HepG2 (cell line): ENCODE results near the gene EEF2. TPM values are rescaled to one million over a fixed set of nuclear protein-coding genes. Genes with fewer than 3 reads are reported as not detected.

Experiments
- ATAC-seq: fragments of 200-7000 bp; cut with Tn5 transposase; 3 replicates; pipeline ENCODE4 v1.9.1; 2020; ENCODE audit warnings: mild to moderate bottlenecking, moderate library complexity
- BruUV-seq: library from RNA; stranded (reverse); fragments of 400-500 nt; replicated peaks from 2 replicates; lab custom pipeline; 2021; lab: Mats Ljungman, UMichigan
- CTCF ChIA-PET: fragments of 300-600 bp; formaldehyde crosslinking; extraction: SDS; loops from one replicate; lab custom pipeline; 2021; ENCODE audit warnings: low total read pairs, inconsistent platforms, low intra/inter-chr PET ratio; lab: Yijun Ruan, JAX
- POLR2A ChIA-PET: fragments of 350-600 bp; sonication (Branson Sonifier 250); formaldehyde crosslinking; loops from one replicate; lab custom pipeline; 2020; ENCODE audit warnings: antibody characterized with exemption, inconsistent platforms; lab: Yijun Ruan, JAX
- DNase-seq: peaks from one replicate; pipeline ENCODE4 v3.0.0-alpha.2; 2015; ENCODE audit warnings: low spot score
- FAIRE-seq: peaks from 3 replicates; lab custom pipeline; 2011; peaks lifted over from hg19 to GRCh38; lab: Jason Lieb, UNC
- H2AFZ ChIP-seq: one replicate; pipeline ENCODE4 v1.6.1; 2011; ENCODE audit warnings: low read length, inconsistent platforms
- H3K27ac ChIP-seq: fragments of 300-600 bp; 3 replicates; pipeline ENCODE4 v1.8.0; 2011; ENCODE audit warnings: mixed run types, mild to moderate bottlenecking, mixed read lengths, low read length, inconsistent platforms; ENCODE audit not compliant: insufficient read depth; ENCODE audit errors: extremely low read length
- H3K27me3 ChIP-seq, 2 experiments: fragments of 200-600 bp in 1 of 2; 2 replicates in 1 of 2; 3 replicates in 1 of 2; pipeline versions ENCODE4 v1.6.0 to v1.8.0; 2011; ENCODE audit warnings: low read length in 2 of 2, mild to moderate bottlenecking in 2 of 2, moderate library complexity in 2 of 2, inconsistent platforms in 1 of 2; ENCODE audit not compliant: insufficient read depth in 2 of 2, control insufficient read depth in 1 of 2
- H3K36me3 ChIP-seq, 2 experiments: fragments of 200-600 bp in 1 of 2; replicated peaks in 1 of 2; 2 replicates in 1 of 2; 3 replicates in 1 of 2; pipeline versions ENCODE4 v1.5.1 to v1.8.0; 2011; ENCODE audit warnings: low read length in 2 of 2, inconsistent platforms in 1 of 2; ENCODE audit not compliant: insufficient read depth in 2 of 2, control insufficient read depth in 1 of 2
- H3K4me1 ChIP-seq: 2 replicates; pipeline ENCODE4 v1.5.1; 2012; ENCODE audit warnings: low read length, inconsistent platforms; ENCODE audit not compliant: insufficient read depth
- H3K4me2 ChIP-seq: 2 replicates; pipeline ENCODE4 v1.6.0; 2011; ENCODE audit warnings: low read depth, low read length, inconsistent platforms
- H3K4me3 ChIP-seq, 3 experiments: fragments of 200-600 bp in 1 of 3; sonication (generic), shearing (Covaris generic) in 1 of 3; replicated peaks in 1 of 3; 2 replicates each; pipeline ENCODE4 v1.5.1; 2011 to 2016; ENCODE audit warnings: low read length in 3 of 3, inconsistent platforms in 2 of 3, low read depth in 2 of 3, mild to moderate bottlenecking in 2 of 3, control low read depth in 1 of 3, mixed read lengths in 1 of 3; ENCODE audit not compliant: insufficient read depth in 1 of 3
- H3K79me2 ChIP-seq: one replicate; pipeline ENCODE4 v1.6.1; 2011; ENCODE audit warnings: low read length, inconsistent platforms; ENCODE audit not compliant: insufficient read depth
- H3K9ac ChIP-seq: 2 replicates; pipeline ENCODE4 v1.6.0; 2011; ENCODE audit warnings: mild to moderate bottlenecking, low read depth, low read length, inconsistent platforms; ENCODE audit not compliant: insufficient read depth
- H3K9me3 ChIP-seq: 2 replicates; pipeline ENCODE4 v1.5.1; 2012; ENCODE audit warnings: mild to moderate bottlenecking, low read length
- H4K20me1 ChIP-seq: 2 replicates; pipeline ENCODE4 v1.6.0; 2011; ENCODE audit warnings: inconsistent platforms, mild to moderate bottlenecking, low read length, moderate library complexity; ENCODE audit not compliant: insufficient read depth
- AGO2 ChIP-seq: fragments of 200-400 bp; formaldehyde crosslinking; optimal IDR thresholded peaks from 2 replicates; pipeline ENCODE3; 2017; ENCODE audit warnings: mild to moderate bottlenecking, low read depth, low read length, moderate library complexity
- ATF6 ChIP-seq: sonication (generic); formaldehyde crosslinking; conservative IDR thresholded peaks from 2 replicates; pipeline ENCODE4 v1.4.0; 2020; ENCODE audit warnings: missing genetic modification reagents
- CHD4 ChIP-seq: fragments of 200-600 bp; sonication (generic); IDR thresholded peaks from 2 replicates; pipeline ENCODE4 v1.7.0; 2017; ENCODE audit warnings: mild to moderate bottlenecking, low read length, borderline replicate concordance
- JUN ChIP-seq: sonication (generic); formaldehyde crosslinking; IDR thresholded peaks from 2 replicates; pipeline ENCODE4 v1.4.0; 2020; ENCODE audit warnings: mild to moderate bottlenecking, missing genetic modification reagents
- NPAS2 ChIP-seq: sonication (generic); formaldehyde crosslinking; IDR thresholded peaks from 2 replicates; pipeline ENCODE4 v1.8.0; 2022; ENCODE audit warnings: mild to moderate bottlenecking, missing genetic modification reagents, borderline replicate concordance
- PAF1 ChIP-seq: IDR thresholded peaks from 2 replicates; pipeline ENCODE4 v1.6.1; 2016; ENCODE audit warnings: missing genetic modification reagents, missing compliant biosample characterization
- POLR2AphosphoS2 ChIP-seq: IDR thresholded peaks from 2 replicates; pipeline ENCODE4 v1.6.1; 2011; ENCODE audit warnings: low read depth, low read length, improper control_type of control experiment
- RBFOX2 ChIP-seq: fragments of 200-400 bp; formaldehyde crosslinking; IDR thresholded peaks from 2 replicates; pipeline ENCODE4 v1.6.1; 2017; ENCODE audit warnings: low read depth, mild to moderate bottlenecking, low read length
- SRY ChIP-seq: sonication (generic); formaldehyde crosslinking; IDR thresholded peaks from 2 replicates; pipeline ENCODE4 v1.8.0; 2022; ENCODE audit warnings: mild to moderate bottlenecking, missing genetic modification reagents
- ZNF510 ChIP-seq: sonication (generic); formaldehyde crosslinking; IDR thresholded peaks from 2 replicates; pipeline ENCODE4 v1.4.0; 2020; ENCODE audit warnings: low read depth, mild to moderate bottlenecking, missing genetic modification reagents
- ZNF546 ChIP-seq: sonication (generic); formaldehyde crosslinking; conservative IDR thresholded peaks from 2 replicates; pipeline ENCODE4 v1.8.1; 2023; ENCODE audit warnings: mild to moderate bottlenecking, missing genetic modification reagents
- ZNF563 ChIP-seq: sonication (generic); formaldehyde crosslinking; IDR thresholded peaks from 2 replicates; pipeline ENCODE4 v1.8.0; 2022; ENCODE audit warnings: mild to moderate bottlenecking, moderate library complexity, missing genetic modification reagents
- ZNF567 ChIP-seq: sonication (generic); formaldehyde crosslinking; IDR thresholded peaks from 2 replicates; pipeline ENCODE4 v1.8.1; 2023; ENCODE audit warnings: mild to moderate bottlenecking, missing genetic modification reagents, borderline replicate concordance
- WGBS: methylation state at CpG from one replicate; pipeline ENCODE4 v1.1.6; 2017; ENCODE audit warnings: low lambda C conversion rate; 5-methylcytosine and 5-hydroxymethylcytosine counted together
- in situ Hi-C: cut with HindIII; loops from 2 replicates; pipeline ENCODE4 v1.10.0; 2017; ENCODE audit warnings: low pct_unique_long_range_greater_than_20kb; ENCODE audit not compliant: extremely low pct_ligation_motif_present
- intact Hi-C: fragments of 100-400 bp; cut with micrococcal nuclease; formaldehyde crosslinking; loops from one replicate; pipeline ENCODE4 v1.10.0; 2022; ENCODE audit not compliant: unreplicated experiment
- polyA plus RNA-seq, 8 experiments: library from polyadenylated mRNA; depleted of rRNA in 3 of 8; stranded (reverse) in 7 of 8; unstranded in 1 of 8; fragments of >200 nt; fragmentation: Illumina TruSeq in 4 of 8; extraction: Trizol in 4 of 8; gene quantifications; 2 replicates each; pipeline versions ENCODE4 v1.2.1 to v1.2.3, GENCODE V29; 2011 to 2016; ENCODE audit warnings: low read depth in 4 of 8, missing spikeins in 1 of 8, mixed read lengths in 1 of 8; ENCODE audit not compliant: insufficient read depth in 1 of 8
- total RNA-seq, 5 experiments: library from RNA; depleted of rRNA; stranded (reverse); fragments of >200 nt; fragmentation: Illumina TruSeq; extraction: Trizol; gene quantifications; 2 replicates each; pipeline ENCODE4 v1.2.3, GENCODE V29; 2016; ENCODE audit warnings: low read depth in 1 of 5
- TF ChIP-seq, protein P1 (sequence below): sonication (generic); formaldehyde crosslinking; IDR thresholded peaks from 2 replicates; pipeline ENCODE4 v1.4.0; 2020; ENCODE audit warnings: missing genetic modification reagents, borderline replicate concordance

Gene EEF2
- total and polyA plus RNA-seq, 2 of the 13 experiments (the other 11 are each of a cell fraction or from before 2014, with no cell fraction given): 1,441 to 1,777 TPM

DNA sequence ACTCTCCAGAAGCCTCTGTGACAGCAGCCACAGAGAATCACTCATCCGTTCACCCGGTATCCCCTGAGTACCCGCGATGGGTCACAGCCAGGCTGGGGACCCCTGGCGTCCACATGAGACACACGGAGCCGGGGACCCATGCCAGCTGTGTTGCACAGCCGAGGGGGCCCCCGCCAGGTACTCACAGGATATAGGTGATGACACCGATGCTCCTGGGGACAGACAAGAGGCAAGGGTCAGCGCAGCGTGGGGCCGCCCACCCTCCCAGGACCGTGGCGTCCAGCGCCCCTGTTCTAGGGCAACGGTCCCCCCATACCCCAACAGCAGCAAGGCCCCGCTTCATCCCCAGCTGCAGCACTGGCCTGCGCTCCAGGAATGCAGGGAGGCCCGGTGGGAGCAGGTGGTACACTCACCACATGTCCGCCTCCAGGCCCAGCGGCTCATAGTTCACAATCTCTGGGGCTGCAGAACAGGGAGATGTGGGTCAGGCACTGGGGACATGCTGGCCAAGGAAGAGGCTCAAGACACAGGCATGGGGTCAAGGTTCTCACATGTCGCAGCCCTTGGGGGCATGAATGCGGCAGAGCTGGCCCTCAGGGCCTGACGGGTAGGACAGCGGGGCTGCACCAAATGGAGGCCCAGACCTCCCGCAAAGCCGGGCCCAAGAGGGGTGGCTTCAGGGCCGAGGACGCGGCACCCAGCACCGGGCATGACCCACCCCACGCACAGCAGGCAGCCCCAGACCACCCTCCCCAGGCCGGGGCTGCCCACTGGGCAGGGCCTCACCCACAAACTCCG lies 21.6 kb downstream of the EEF2 start:
- FAIRE-seq: no peak
- BruUV-seq: no TSS peak
- H3K4me3 ChIP-seq: no peak overlapping the region
- intact Hi-C loops (no loop called here), in situ Hi-C loops (no loop called here)
- TF ChIP-seq RBFOX2 (0 out of 2 replicates have a peak, but pooled peaks have one; percentile 21), POLR2AphosphoS2 (0 out of 2 replicates have a peak, but pooled peaks have one; percentile 35), ZNF546 (CRISPR knock-in tag) (no peak)
- TF ChIP-seq, all 625 proteins: peak for 2
- Histone ChIP-seq H2AFZ (no peak overlapping the region), H3K79me2 (peaks cover 9% of the 10 kb centered on the region), H3K4me2 (no peak overlapping the region), H3K36me3 (peaks cover 31 to 49% of the 10 kb centered on the region in 2 experiments), H3K27ac (no peak overlapping the region), H3K27me3 (no peaks in the 10 kb centered on the region), H3K4me1 (peaks cover 8% of the 10 kb centered on the region), H3K9ac (no peak overlapping the region), H3K9me3 (no peaks in the 10 kb centered on the region), H4K20me1 (peaks cover 7% of the 10 kb centered on the region; the same call in 1 of the 2 replicates)
- no peak for DNase-seq
- ATAC-seq: no peak
- CTCF ChIA-PET: no interaction called here
- 100% methylated on average over 11 of the region's 35 CpGs for WGBS
- POLR2A ChIA-PET: no interaction called here

- no peak overlapping the region for H3K4me2 ChIP-seq
- no peak overlapping the region for H3K9ac ChIP-seq
- H3K27me3 ChIP-seq: no peaks in the 10 kb centered on the region
- no peak overlapping the region for H3K27ac ChIP-seq
- ATAC-seq (no peak), FAIRE-seq (no peak), DNase-seq (no peak)
- H3K9me3 ChIP-seq: no peaks in the 10 kb centered on the region
- H3K4me3 ChIP-seq: no peak overlapping the region
- H3K36me3 ChIP-seq: peaks cover 22 to 35% of the 10 kb centered on the region in 2 experiments
- in situ Hi-C loops: no loop called here
- intact Hi-C loops: no loop called here
- no peak overlapping the region for H2AFZ ChIP-seq
- BruUV-seq: no TSS peak
- WGBS: 100% methylated on average over 16 of the region's 24 CpGs
- peaks cover 1% of the 10 kb centered on the region; the same call in 1 of the 2 replicates for H4K20me1 ChIP-seq
- H3K79me2 ChIP-seq: no peaks in the 10 kb centered on the region
- H3K4me1 ChIP-seq: no peaks in the 10 kb centered on the region
- CTCF ChIA-PET: no interaction called here
- POLR2A ChIA-PET: no interaction called here
- TF ChIP-seq AGO2 (peak; percentile 67), ATF6 (no peak), RBFOX2 (peak; percentile 41), ZNF510 (no peak), PAF1 (CRISPR knock-in tag) (no peak), CHD4 (no peak), ZNF563 (no peak), SRY (CRISPR knock-in tag) (no peak), NPAS2 (no peak), ZNF567 (CRISPR knock-in tag) (no peak), JUN (CRISPR knock-in tag) (no peak)
- TF ChIP-seq, protein P1, sequence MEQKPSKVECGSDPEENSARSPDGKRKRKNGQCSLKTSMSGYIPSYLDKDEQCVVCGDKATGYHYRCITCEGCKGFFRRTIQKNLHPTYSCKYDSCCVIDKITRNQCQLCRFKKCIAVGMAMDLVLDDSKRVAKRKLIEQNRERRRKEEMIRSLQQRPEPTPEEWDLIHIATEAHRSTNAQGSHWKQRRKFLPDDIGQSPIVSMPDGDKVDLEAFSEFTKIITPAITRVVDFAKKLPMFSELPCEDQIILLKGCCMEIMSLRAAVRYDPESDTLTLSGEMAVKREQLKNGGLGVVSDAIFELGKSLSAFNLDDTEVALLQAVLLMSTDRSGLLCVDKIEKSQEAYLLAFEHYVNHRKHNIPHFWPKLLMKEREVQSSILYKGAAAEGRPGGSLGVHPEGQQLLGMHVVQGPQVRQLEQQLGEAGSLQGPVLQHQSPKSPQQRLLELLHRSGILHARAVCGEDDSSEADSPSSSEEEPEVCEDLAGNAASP (CRISPR knock-in tag): no peak
These were observed 24.3 kb downstream of the EEF2 start for GRCh38 chr19:3961007-3961406.
